Measurements from ENCODE around the gene ADAM19.

ADAM19 gene

DNA sequence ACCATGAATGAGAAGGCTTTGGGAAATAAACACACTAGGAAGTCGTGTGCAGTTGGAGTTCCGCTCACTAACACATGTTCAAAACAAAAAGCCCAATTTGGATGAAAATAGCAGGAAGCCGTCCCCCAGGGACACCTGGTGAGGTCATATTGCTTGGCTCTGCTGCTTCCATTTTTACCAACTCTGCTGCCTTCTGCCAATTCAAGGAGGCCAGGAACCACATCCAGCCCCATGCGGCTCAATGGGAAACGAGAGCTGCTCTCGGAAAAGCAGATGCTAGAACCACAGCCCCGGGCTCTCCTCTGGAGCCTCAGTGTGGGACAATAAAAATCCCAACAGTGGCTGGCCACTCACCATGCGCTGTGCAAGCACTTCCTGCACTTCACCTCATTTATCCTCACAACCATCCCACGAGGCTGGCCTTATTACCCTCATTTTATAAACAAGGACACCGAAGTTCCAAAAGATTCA, 13.4 kb downstream of the ADAM19 start:
- DNase-seq (ENCODE audit: low spot score) = no peak

DNA sequence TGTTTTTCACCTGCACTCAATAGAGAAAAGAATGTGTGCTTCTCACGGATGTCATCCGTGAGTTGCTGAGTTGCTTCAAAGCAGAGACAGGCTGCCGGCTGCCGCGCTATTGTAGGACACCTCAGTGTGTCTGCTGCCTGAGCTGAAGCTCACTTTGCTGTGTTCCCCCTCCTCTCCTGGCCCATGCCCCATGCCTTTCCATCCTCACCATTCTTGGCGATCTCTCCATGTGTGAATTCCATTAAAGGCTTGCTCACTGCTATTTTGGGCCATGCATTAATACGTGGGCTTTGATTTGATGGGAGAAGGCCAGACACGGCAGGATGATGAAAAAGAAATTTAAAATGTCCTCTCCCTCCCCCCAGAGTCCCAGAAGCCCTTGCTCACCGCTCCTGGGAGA, 14.5 kb downstream of the ADAM19 start:
- DNase-seq (ENCODE audit: low spot score) = no peak

DNA sequence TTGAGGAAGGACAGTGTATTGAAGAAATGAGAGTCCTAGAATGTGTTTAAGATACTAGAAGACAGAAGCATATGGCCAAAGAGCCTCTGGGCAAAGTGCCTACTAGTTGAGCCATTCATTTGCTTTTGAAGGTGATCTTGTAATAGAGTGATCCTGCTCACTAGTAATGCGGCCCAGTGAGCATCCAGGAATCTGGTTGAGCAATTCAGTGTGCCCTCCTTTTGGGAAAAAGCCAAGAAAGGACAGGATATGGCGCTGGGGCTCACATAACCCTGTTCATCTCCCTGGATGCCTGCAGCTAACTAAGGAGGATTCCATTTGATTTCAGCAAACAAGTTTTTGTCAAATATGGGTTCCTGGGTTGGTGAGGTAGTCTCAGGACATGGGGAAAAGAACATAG, 16.3 kb downstream of the ADAM19 start:
- DNase-seq (ENCODE audit: low spot score) = no peak

DNA sequence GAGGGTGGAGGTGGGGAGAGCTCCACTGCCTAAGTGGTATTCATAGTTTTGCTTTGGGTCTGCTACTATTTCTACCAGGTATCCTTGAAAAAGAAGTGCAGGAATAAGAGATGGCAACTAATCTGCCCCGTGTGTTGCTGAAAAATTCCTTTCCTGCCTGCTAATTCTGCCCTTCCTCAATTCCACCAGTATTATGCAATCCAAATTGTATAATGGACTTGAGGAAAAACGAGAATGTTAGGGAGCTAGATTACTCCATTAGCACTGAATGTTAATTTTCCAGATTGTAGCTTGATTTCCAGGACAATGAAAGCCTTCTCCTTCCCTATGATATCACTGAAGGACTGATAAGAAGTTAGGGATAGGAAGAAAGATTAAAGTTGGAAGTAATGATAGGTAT, 16.9 kb downstream of the ADAM19 start:
- no peak for DNase-seq (ENCODE audit: low spot score)

- no peak for DNase-seq (ENCODE audit: low spot score)
These were observed 17.5 kb downstream of the ADAM19 start for GRCh38 chr5:157558041-157558595.

DNA sequence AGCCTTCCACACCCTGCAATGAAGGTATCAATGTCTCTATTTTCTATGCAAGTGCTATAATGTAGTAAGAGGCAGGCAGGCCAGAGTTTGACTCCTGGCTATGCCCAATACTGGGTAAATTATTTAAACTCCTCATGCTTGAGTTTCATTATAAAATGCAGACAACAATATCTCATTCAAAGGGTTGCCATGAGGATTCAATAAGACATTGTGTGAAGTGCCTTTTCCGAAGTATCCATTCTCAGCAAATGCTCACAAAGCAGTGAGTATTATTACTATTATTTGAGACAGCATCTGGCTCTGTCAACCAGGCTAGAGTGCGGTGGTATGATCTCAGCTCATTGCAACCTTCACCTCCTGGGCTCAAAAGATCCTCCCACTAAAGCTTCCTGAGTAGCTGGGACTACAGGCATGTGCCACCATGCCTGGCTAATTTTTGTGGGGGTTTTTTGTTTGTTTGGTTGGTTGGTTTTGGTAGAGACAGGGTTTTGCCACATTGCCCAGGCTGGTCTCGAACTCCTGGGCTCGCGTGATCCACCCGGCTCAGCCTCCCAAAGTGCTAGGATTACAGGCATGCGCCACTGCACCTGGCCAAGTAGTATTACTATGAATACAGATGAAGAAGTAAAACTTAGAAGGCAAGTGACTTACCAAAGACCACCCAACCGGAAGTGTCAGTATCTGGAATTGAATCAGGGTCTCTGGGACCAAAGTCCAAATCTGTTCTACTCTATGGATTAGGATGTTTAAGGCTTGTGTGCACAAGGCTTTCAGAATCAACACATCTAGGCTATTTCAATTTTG, 18.8 kb downstream of the ADAM19 start:
- no peak for DNase-seq (ENCODE audit: low spot score)

GRCh38 chr5:157555037-157555640, 20.4 kb downstream of the ADAM19 start:
- DNase-seq (ENCODE audit: low spot score) = no peak

GRCh38 chr5:157554179-157555036, 21.2 kb downstream of the ADAM19 start:
- no peak for DNase-seq (ENCODE audit: low spot score)

GRCh38 chr5:157552650-157553049, 22.9 kb downstream of the ADAM19 start:
- no peak for DNase-seq (ENCODE audit: low spot score)

DNA sequence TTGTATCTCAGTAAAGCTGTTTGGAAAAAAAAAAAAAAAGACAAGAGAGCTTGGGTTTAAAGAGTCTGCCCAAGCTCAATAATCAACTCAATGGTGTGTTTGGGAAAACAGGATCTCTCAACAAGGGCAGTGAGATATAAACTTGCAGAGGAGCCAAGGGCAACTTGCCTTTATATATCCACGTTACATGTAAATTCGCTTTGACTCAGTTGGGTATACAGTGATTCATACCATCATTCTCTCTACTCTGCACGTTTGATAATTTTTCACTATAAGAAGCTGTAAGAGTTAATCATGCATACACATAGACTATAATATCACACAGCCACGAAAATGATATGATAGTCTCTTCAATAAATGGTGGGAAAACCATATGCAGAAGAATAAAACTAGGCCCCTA, 24.9 kb downstream of the ADAM19 start:
- no peak for DNase-seq (ENCODE audit: low spot score)

DNA sequence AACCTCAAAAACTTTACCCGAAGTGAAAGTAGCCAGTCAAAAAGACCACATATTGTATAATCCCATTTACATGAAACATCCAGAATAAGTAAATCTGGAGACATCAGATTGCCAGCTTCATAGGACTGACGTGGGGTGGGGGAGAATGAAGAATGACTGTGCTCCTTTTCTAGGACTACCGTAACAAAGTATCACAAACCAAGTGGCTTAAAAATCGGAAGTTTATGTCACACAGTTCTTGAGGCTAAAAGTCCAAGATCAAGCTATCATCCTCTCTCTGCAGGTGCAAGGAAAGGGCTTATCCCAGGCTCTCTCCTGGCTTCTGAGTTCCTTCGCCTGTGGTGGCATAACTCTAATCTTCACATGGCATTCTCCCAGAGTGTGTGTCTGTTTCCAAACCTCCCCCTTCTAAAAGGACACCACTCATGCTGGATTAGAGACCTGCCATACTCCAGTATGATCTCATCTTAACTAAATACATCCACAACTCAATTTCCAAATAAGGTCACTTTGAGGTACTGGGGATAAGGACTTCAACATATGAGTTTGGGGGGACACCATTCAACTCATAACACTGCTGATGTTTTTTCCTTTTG, 25.5 kb downstream of the ADAM19 start:
- no peak for DNase-seq (ENCODE audit: low spot score)

- no peak for DNase-seq (ENCODE audit: low spot score)
These were observed 26.3 kb downstream of the ADAM19 start for GRCh38 chr5:157549283-157549629.

DNA sequence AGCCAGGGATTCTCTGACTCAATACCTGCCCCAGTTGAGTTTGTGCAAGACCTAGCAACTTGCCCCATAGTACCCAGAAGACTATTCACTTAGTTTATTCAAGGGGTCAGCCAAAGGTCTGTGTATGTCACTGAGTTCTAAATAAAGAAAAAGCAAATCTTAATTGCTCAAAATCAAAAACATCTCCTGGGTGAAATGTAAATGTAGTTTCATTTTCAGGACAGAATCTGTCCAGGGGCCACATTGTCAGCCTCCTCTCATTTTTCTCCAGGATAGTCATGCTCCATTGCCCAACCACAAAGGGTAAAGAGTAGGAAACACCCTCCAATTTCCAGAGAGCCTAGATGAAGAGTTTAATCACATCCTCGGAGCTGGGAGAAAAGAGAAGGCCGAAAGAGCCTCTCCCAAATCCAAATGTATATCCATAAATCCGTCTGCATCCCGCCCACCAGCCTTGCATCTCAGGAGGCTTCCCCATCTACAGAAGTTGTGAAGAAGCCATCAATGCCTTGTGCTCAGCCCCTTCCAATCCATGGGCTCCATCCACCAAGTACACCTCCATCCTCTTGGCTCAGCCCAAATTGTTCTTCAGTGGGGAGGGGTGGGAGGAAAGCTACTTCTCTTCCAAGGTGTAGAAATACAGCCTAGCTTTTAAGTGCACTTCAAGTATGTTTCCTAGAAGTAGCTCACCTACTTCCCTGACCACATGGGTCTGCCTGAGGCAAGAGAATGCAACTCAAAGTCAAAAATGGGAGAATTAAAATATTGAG, 26.9 kb downstream of the ADAM19 start:
- DNase-seq (ENCODE audit: low spot score) = no peak

DNA sequence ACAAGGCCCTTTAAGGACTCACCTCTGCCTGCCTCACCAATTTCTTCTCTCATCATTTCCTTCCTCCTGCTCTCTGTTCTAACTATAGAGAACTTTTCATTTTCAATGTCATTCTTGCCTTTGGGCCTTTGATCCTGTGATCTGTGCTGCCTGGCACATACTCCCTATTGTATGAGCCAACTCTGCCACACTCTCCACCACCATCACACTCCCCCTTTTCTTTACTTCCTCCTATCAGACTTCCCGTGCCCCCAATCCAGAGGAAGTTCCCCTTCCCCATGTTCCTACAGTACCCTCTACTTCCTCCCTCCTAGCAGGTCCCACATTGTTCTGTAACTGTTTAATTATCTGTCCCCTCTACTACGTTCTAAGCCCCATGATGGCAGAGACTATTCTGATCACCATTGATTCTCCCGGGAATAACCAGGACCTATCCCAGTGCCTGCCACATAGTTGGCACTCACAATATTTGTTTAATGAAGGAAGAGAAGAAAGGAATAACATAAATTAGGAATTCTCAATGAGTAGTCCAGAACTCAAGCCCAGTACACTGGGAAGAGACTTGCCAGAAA, 27.5 kb downstream of the ADAM19 start:
- no peak for DNase-seq (ENCODE audit: low spot score)

DNA sequence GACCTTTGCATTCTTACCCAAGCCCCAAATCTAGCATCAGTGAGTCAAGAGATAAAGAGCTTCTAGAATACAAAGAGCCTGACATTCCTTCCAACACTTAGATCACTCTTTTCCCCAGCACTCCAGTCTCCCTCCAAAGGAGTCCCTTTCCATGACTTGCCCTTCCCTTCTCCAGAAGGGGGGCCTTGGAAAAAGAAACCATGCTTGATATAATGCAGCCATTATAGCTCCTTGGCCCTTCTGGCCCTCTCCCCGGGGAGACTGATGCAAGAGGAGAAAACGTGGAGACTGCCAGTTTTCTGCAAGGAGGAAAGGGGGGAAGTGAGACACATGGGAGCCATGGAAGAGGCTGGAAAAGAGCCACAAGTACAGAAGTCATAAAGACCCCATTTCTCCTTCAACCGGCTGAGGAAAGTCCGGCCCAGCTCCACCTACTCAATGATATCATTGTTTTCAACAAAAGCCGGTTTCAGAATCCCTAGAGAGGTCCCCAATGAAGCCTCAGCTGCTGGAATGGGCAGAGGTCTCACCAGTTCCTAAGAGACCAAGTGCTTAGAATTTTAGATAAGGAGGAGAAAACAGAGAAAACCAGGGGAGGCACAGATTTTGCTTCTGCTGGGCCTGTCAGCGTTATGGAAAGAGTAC, 29.0 kb downstream of the ADAM19 start:
- no peak for DNase-seq (ENCODE audit: low spot score)

GRCh38 chr5:157545610-157546310, 29.8 kb downstream of the ADAM19 start:
- DNase-seq (ENCODE audit: low spot score) = no peak

- no peak for DNase-seq (ENCODE audit: low spot score)
These were observed 31.0 kb downstream of the ADAM19 start for GRCh38 chr5:157544623-157544989.

DNA sequence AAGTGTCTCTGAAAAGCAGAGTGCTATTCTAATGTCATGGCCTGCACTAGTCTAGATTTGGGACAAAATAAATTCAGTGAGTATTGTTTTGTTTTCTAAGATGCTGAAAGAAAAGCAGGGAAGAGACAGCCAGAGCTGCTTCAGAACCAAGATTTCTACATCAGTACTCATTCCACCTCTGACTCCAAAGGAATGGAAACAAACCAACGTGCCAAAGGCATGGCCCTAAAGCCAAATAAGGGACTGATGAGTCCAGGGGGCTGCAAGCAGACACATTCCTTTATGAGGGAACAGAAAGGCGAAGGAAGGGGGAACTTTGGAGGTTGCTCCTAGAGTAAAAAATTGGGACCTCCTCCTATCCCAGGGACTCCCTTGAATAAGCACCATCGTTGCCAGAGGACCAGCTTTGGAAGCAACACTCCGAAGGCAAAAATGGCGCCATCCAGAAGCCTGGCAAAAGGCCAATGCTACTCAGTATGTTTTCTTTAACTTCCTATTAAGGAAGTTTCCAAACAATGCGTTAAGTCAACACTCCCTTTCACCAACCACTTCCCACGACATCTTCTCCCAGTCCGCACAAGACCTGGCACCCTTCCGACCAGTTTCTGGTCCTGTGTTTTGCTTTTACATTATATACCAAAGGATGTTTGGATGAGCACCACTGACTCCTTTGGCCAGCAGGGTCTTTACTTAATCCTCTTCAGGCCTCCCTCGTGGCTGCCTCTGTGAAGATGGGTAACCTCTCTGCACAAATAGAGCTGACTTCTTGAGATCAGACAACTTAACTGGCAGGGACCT, 31.6 kb downstream of the ADAM19 start:
- DNase-seq (ENCODE audit: low spot score) = no peak

Measured in SK-N-DZ (cell line).